ENCODE results near the gene AFMID.

The AFMID gene

DNA sequence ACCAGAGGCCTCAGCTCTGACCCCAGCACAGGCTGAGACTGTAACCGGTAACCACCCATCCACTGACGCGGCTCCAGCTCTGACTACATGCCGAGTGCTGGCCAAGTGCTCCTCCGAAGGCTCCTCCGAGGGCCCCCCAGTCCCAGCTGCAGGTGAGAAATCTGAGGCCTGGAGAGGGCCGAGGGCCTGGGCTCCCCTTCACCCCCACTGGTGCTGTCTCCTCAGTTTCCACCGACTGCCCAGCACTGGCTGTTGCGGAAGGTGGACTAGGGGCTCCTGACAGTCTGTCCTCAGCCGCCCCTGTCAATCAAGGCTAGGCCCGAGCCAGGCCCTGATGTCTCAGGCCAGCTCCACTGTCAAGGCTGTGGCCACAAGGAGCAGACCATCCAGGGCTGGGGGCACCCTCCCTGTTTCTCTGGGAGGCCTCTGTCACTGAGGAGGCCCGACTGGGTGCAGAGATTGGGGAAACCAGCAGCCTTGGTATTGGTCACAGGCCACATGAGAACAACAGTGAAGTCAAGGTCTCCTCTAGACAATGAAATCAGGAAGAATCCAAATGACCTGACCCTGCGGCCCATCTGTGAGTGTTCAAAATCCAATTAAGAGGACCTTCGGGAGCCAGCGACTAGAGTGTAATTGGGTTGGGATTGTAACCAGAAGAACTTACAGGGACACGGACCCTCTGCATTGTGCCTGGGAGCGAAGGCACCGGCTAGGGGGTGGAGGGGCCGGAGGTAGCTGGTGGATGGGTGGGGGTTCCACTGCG is 49.4 kb downstream of the AFMID start:
- no peak for ATAC-seq
- TF ChIP-seq ZC3H10 (CRISPR knock-in tag; IDR thresholded peaks at IDR 0.05), result no peak
- no peak for TF ChIP-seq OSR1 (CRISPR knock-in tag; IDR thresholded peaks at IDR 0.05)
- no peak for TF ChIP-seq ZNF8 (CRISPR knock-in tag; IDR thresholded peaks at IDR 0.05)

GRCh38 chr17:78237401-78238012 is 50.3 kb downstream of the AFMID start:
- no peak for ATAC-seq
- TF ChIP-seq ISL1 (CRISPR knock-in tag; IDR thresholded peaks at IDR 0.05) (no peak), RARB (CRISPR knock-in tag; IDR thresholded peaks at IDR 0.05) (no peak), SNAI2 (CRISPR knock-in tag; IDR thresholded peaks at IDR 0.05) (no peak), ESRRG (CRISPR knock-in tag; IDR thresholded peaks at IDR 0.05) (no peak), GLIS3 (CRISPR knock-in tag; IDR thresholded peaks at IDR 0.05) (no peak), ZFP3 (CRISPR knock-in tag; IDR thresholded peaks at IDR 0.05) (no peak), ZNF8 (CRISPR knock-in tag; IDR thresholded peaks at IDR 0.05) (no peak), ARNTL (CRISPR knock-in tag; IDR thresholded peaks at IDR 0.05; ENCODE audit: borderline replicate concordance, low read depth) (no peak), ZNF565 (CRISPR knock-in tag; conservative IDR thresholded peaks at IDR 0.05; ENCODE audit: low read depth) (no peak), ZNF70 (CRISPR knock-in tag; IDR thresholded peaks at IDR 0.05) (no peak)

GRCh38 chr17:78238823-78239488 is 51.8 kb downstream of the AFMID start:
- no peak for ATAC-seq
- TF ChIP-seq ZFP30 (CRISPR knock-in tag; IDR thresholded peaks at IDR 0.05) (no peak), TSHZ2 (CRISPR knock-in tag; IDR thresholded peaks at IDR 0.05) (no peak), SNAI2 (CRISPR knock-in tag; IDR thresholded peaks at IDR 0.05) (no peak), ZNF8 (CRISPR knock-in tag; IDR thresholded peaks at IDR 0.05) (no peak), ZNF565 (CRISPR knock-in tag; conservative IDR thresholded peaks at IDR 0.05; ENCODE audit: low read depth) (no peak), ISL1 (CRISPR knock-in tag; IDR thresholded peaks at IDR 0.05) (no peak), ARNTL (CRISPR knock-in tag; IDR thresholded peaks at IDR 0.05; ENCODE audit: borderline replicate concordance, low read depth) (no peak), ESRRG (CRISPR knock-in tag; IDR thresholded peaks at IDR 0.05) (no peak), RARB (CRISPR knock-in tag; IDR thresholded peaks at IDR 0.05) (no peak), GLIS3 (CRISPR knock-in tag; IDR thresholded peaks at IDR 0.05) (no peak), POU6F1 (CRISPR knock-in tag; IDR thresholded peaks at IDR 0.05; ENCODE audit: borderline replicate concordance, low read depth) (no peak), CSDC2 (CRISPR knock-in tag; IDR thresholded peaks at IDR 0.05) (no peak), PATZ1 (CRISPR knock-in tag; IDR thresholded peaks at IDR 0.05; ENCODE audit: borderline replicate concordance) (no peak), CREB5 (CRISPR knock-in tag; IDR thresholded peaks at IDR 0.05; ENCODE audit: low read depth) (no peak), BACH2 (CRISPR knock-in tag; IDR thresholded peaks at IDR 0.05; ENCODE audit: borderline replicate concordance) (no peak), ZFP3 (CRISPR knock-in tag; IDR thresholded peaks at IDR 0.05) (no peak), TOX (CRISPR knock-in tag; IDR thresholded peaks at IDR 0.05; ENCODE audit: borderline replicate concordance) (no peak), ZC3H10 (CRISPR knock-in tag; IDR thresholded peaks at IDR 0.05) (no peak)
- TF ChIP-seq, protein P1, sequence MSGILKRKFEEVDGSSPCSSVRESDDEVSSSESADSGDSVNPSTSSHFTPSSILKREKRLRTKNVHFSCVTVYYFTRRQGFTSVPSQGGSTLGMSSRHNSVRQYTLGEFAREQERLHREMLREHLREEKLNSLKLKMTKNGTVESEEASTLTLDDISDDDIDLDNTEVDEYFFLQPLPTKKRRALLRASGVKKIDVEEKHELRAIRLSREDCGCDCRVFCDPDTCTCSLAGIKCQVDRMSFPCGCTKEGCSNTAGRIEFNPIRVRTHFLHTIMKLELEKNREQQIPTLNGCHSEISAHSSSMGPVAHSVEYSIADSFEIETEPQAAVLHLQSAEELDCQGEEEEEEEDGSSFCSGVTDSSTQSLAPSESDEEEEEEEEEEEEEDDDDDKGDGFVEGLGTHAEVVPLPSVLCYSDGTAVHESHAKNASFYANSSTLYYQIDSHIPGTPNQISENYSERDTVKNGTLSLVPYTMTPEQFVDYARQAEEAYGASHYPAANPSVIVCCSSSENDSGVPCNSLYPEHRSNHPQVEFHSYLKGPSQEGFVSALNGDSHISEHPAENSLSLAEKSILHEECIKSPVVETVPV (CRISPR knock-in tag; IDR thresholded peaks at IDR 0.05), result no peak

Measured in SK-N-SH treated with all-trans-retinoic acid at 6 μM for 48 hours (cell line).